BJ (cell line): ENCODE results near the gene CLEC16A. TPM values are rescaled to one million over a fixed set of nuclear protein-coding genes. Genes with fewer than 3 reads are reported as not detected.
"Not testable (repeated sequence)": the region's sequence is repeated elsewhere in the genome, so short reads cannot be mapped to it uniquely, and the experiment has no call there.

ENCODE experiments used
- CTCF ChIA-PET: fragments of 350-600 bp; formaldehyde crosslinking; extraction: SDS; loops from one replicate; lab custom pipeline; 2021; ENCODE audit warnings: antibody characterized with exemption, inconsistent platforms; lab: Yijun Ruan, JAX
- POLR2A ChIA-PET: fragments of 300-600 bp; sonication (Branson Sonifier 250); formaldehyde crosslinking; extraction: SDS; loops from one replicate; lab custom pipeline; 2021; ENCODE audit warnings: antibody characterized with exemption; lab: Charles Lee
- DNase-seq: peaks from one replicate; pipeline ENCODE4 v3.0.0-alpha.2; 2011; ENCODE audit warnings: low read depth
- H3K27me3 ChIP-seq: 2 replicates; pipeline ENCODE4 v1.6.0; 2011; ENCODE audit warnings: low read length; ENCODE audit not compliant: control insufficient read depth, insufficient read depth
- H3K36me3 ChIP-seq: 2 replicates; pipeline ENCODE4 v1.5.1; 2011; ENCODE audit warnings: low read length; ENCODE audit not compliant: control insufficient read depth, insufficient read depth
- H3K4me3 ChIP-seq: 2 replicates; pipeline ENCODE4 v1.5.1; 2011; ENCODE audit warnings: low read depth, mild to moderate bottlenecking, control low read depth, low read length
- polyA plus RNA-seq: library from polyadenylated mRNA; depleted of rRNA; stranded (reverse); fragments of >200 nt; gene quantifications from 2 replicates; pipeline ENCODE4 v1.2.3, GENCODE V29; 2011
- TF ChIP-seq, protein P1 (sequence below): IDR thresholded peaks from 2 replicates; pipeline ENCODE4 v1.5.1; 2011; ENCODE audit warnings: low read depth, mild to moderate bottlenecking, control low read depth, inconsistent platforms, low read length, moderate library complexity; ENCODE audit not compliant: insufficient read depth

Gene CLEC16A
- polyA plus RNA-seq, 1 experiment = 8.7 TPM

DNA sequence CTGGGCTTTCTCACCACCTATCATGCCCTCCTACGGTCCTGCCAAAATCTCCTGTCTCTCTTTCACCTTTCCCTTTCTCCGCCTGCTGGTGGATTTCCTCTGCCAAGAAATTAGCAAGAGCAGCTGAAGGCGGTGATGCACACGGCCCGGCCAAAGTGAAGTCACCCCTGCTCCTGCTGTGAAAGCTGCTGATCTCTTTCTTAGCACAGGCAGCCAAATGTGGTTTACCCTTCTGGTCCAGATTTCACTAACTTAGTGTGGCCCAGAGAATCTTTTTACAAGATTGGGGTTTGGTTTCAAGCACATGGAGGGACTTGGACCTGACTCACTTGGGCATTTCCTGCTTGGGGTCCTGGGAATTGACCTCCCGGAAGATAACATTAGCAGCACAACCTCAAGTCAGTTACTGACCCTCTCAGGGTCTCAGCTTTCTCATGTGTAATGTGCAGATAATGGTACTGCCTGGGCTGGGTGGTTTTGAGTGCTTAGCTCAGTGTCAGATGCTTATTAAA lies 155.9 kb downstream of the CLEC16A start:
- Histone ChIP-seq H3K27me3 (no peaks in the 10 kb centered on the region), H3K4me3 (no peak overlapping the region), H3K36me3 (no peaks in the 10 kb centered on the region)
- TF ChIP-seq, protein P1, sequence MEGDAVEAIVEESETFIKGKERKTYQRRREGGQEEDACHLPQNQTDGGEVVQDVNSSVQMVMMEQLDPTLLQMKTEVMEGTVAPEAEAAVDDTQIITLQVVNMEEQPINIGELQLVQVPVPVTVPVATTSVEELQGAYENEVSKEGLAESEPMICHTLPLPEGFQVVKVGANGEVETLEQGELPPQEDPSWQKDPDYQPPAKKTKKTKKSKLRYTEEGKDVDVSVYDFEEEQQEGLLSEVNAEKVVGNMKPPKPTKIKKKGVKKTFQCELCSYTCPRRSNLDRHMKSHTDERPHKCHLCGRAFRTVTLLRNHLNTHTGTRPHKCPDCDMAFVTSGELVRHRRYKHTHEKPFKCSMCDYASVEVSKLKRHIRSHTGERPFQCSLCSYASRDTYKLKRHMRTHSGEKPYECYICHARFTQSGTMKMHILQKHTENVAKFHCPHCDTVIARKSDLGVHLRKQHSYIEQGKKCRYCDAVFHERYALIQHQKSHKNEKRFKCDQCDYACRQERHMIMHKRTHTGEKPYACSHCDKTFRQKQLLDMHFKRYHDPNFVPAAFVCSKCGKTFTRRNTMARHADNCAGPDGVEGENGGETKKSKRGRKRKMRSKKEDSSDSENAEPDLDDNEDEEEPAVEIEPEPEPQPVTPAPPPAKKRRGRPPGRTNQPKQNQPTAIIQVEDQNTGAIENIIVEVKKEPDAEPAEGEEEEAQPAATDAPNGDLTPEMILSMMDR = peak; percentile 64
- CTCF ChIA-PET = interaction anchor here (0.6 to 1.2 kb wide), 6 partner anchors 13 to 142 kb away, joined by 3 to 7 read pairs (median 3); no protein-coding TSS in a partner anchor
- POLR2A ChIA-PET = interaction anchor here (0.6 kb wide), 1 partner anchor 129 kb away, joined by 4 read pairs; no protein-coding TSS in a partner anchor
- peak; percentile 90 for DNase-seq

- Histone ChIP-seq H3K27me3 (no peaks in the 10 kb centered on the region), H3K4me3 (no peak overlapping the region), H3K36me3 (no peaks in the 10 kb centered on the region)
- TF ChIP-seq, protein P1 = no peak
- CTCF ChIA-PET = interaction anchor here (0.6 kb wide), 2 partner anchors 10 to 30 kb away, joined by 3 to 5 read pairs; no protein-coding TSS in a partner anchor
- DNase-seq = no peak
- POLR2A ChIA-PET = no interaction called here
These were observed 156.9 kb downstream of the CLEC16A start for GRCh38 chr16:11101283-11101682.

- Histone ChIP-seq H3K36me3 (no peaks in the 10 kb centered on the region), H3K4me3 (no peak overlapping the region), H3K27me3 (no peaks in the 10 kb centered on the region)
- no peak for DNase-seq
- CTCF ChIA-PET = interaction anchor here (0.6 to 1.3 kb wide), 7 partner anchors 8 to 155 kb away, joined by 3 to 5 read pairs (median 3); no protein-coding TSS in a partner anchor
- TF ChIP-seq, protein P1 = no peak
- POLR2A ChIA-PET = no interaction called here
These were observed 157.5 kb downstream of the CLEC16A start for GRCh38 chr16:11101695-11102522.

DNA sequence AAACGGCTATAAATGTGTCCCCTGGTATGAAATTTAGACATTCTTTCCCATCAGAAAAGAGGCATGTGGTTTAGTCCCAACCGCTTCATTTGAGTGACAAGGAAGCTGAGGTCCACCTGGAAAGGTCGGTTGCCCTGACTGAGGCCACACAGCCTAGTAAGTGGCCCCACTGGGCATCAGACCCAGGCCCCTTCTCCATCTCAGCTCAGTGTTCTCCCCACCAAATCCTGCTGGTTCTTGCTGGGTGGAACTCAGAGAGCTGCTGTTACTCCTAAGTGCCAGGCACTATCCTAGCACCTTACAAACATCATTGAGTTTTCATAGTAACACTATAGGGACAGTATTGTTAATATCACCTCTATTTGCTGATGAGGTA lies 158.1 kb downstream of the CLEC16A start:
- Histone ChIP-seq H3K27me3 (no peaks in the 10 kb centered on the region), H3K4me3 (no peak overlapping the region), H3K36me3 (no peaks in the 10 kb centered on the region)
- no peak for DNase-seq
- ChIA-PET POLR2A (no interaction called here), CTCF (interaction anchor here (0.9 to 1.3 kb wide), 5 partner anchors 8 to 155 kb away, joined by 3 to 4 read pairs (median 3); no protein-coding TSS in a partner anchor)
- TF ChIP-seq, protein P1 = no peak

- not testable (repeated sequence) for H3K4me3 ChIP-seq, H3K27me3 ChIP-seq, DNase-seq, H3K36me3 ChIP-seq
- ChIA-PET CTCF (interaction anchor here (1.3 kb wide), 1 partner anchor 18 kb away, joined by 4 read pairs; no protein-coding TSS in a partner anchor), POLR2A (interaction anchor here (0.6 kb wide), 1 partner anchor 8 kb away, joined by 3 read pairs; no protein-coding TSS in a partner anchor)
These were observed 158.9 kb downstream of the CLEC16A start for GRCh38 chr16:11103301-11103700.
